ENCODE results near the gene POT1. TPM values are rescaled to one million over a fixed set of nuclear protein-coding genes. Genes with fewer than 3 reads are reported as not detected.

Gene POT1
- polyA plus RNA-seq, 1 donor (not counting 4 experiments of a cell fraction or from before 2014, with no cell fraction given), result 36.6 TPM

DNA sequence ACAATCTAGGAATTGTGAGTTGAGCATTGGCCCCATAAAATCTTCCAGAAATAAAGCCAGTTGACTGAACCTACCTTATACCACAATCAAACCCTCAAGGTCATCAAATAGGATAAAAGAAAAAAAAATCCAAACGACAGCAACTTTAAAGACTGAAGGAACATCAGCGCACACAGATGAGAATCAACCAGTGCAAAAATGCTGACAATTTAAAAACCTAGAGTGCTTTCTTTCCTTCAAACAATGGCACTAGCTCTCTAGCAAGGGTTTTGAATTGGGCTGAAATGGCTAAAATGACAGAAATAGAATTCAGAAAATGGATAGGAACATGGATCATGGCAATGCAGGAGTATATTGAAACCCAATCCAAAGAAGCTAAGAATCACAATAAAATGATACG lies 16.1 kb upstream of the POT1 start:
- H3K27me3 ChIP-seq (ENCODE audit: control insufficient read depth, extremely low read depth, insufficient read depth, low read length), result no peaks in the 10 kb centered on the region
- H2AFZ ChIP-seq (ENCODE audit: control insufficient read depth, low read length), result no peak overlapping the region
- no peak overlapping the region for H3K4me3 ChIP-seq (ENCODE audit: control insufficient read depth in 2 of 3, extremely low read depth in 1 of 3, insufficient read depth in 2 of 3, low read depth in 1 of 3, low read length in 3 of 3)
- H3K4me2 ChIP-seq (ENCODE audit: control insufficient read depth, extremely low read depth, insufficient read depth, low read depth, low read length), result no peak overlapping the region
- H3K27ac ChIP-seq (ENCODE audit: control insufficient read depth, insufficient read depth, low read length), result no peak overlapping the region
- DNase-seq (ENCODE audit: low read depth, low spot score) (no peak), FAIRE-seq (no peak)
- dilution Hi-C loops (cut with MboI; ENCODE audit: extremely low pct_ligation_motif_present, low sequenced_read_pairs), result no loop called here
- H3K9me3 ChIP-seq (ENCODE audit: control insufficient read depth, low read depth, low read length), result no peaks in the 10 kb centered on the region
- no peaks in the 10 kb centered on the region for H3K9me1 ChIP-seq (ENCODE audit: control insufficient read depth, extremely low read depth, insufficient read depth, low read length)
- no peaks in the 10 kb centered on the region for H3K36me3 ChIP-seq (ENCODE audit: control insufficient read depth in 2 of 2, extremely low read depth in 1 of 2, insufficient read depth in 2 of 2, low read length in 2 of 2)
- H3K79me2 ChIP-seq (ENCODE audit: control insufficient read depth, insufficient read depth, low read length), result no peaks in the 10 kb centered on the region
- TF ChIP-seq EZH2 (IDR thresholded peaks at IDR 0.05; ENCODE audit: low read length), result no peak
- no peak for TF ChIP-seq CTCF (optimal IDR thresholded peaks at IDR 0.05 in 1 of 3, IDR thresholded peaks at IDR 0.05 in 1 of 3, conservative IDR thresholded peaks at IDR 0.05 in 1 of 3; ENCODE audit: extremely low read depth in 1 of 3, insufficient read depth in 2 of 3, low read length in 3 of 3)
- no peaks in the 10 kb centered on the region for H4K20me1 ChIP-seq (ENCODE audit: control insufficient read depth, extremely low read depth, insufficient read depth, low read length)
- H3K4me1 ChIP-seq (ENCODE audit: control insufficient read depth, extremely low read depth, insufficient read depth, low read length), result no peaks in the 10 kb centered on the region
- no peak overlapping the region for H3K9ac ChIP-seq (ENCODE audit: control insufficient read depth, extremely low read depth, insufficient read depth, low read length)

- Histone ChIP-seq H2AFZ (ENCODE audit: control insufficient read depth, low read length) (no peak overlapping the region), H3K9me1 (ENCODE audit: control insufficient read depth, extremely low read depth, insufficient read depth, low read length) (no peaks in the 10 kb centered on the region), H3K4me3 (ENCODE audit: control insufficient read depth in 2 of 3, extremely low read depth in 1 of 3, insufficient read depth in 2 of 3, low read depth in 1 of 3, low read length in 3 of 3) (no peak overlapping the region), H3K4me2 (ENCODE audit: control insufficient read depth, extremely low read depth, insufficient read depth, low read depth, low read length) (no peak overlapping the region), H3K79me2 (ENCODE audit: control insufficient read depth, insufficient read depth, low read length) (no peaks in the 10 kb centered on the region), H3K27ac (ENCODE audit: control insufficient read depth, insufficient read depth, low read length) (no peak overlapping the region), H3K9ac (ENCODE audit: control insufficient read depth, extremely low read depth, insufficient read depth, low read length) (no peak overlapping the region), H3K27me3 (ENCODE audit: control insufficient read depth, extremely low read depth, insufficient read depth, low read length) (no peaks in the 10 kb centered on the region), H3K36me3 (ENCODE audit: control insufficient read depth in 2 of 2, extremely low read depth in 1 of 2, insufficient read depth in 2 of 2, low read length in 2 of 2) (no peaks in the 10 kb centered on the region), H4K20me1 (ENCODE audit: control insufficient read depth, extremely low read depth, insufficient read depth, low read length) (no peaks in the 10 kb centered on the region), H3K4me1 (ENCODE audit: control insufficient read depth, extremely low read depth, insufficient read depth, low read length) (no peaks in the 10 kb centered on the region), H3K9me3 (ENCODE audit: control insufficient read depth, low read depth, low read length) (no peaks in the 10 kb centered on the region)
- DNase-seq (ENCODE audit: low read depth, low spot score) (no peak), FAIRE-seq (no peak)
- no peak for TF ChIP-seq CTCF (optimal IDR thresholded peaks at IDR 0.05 in 1 of 3, IDR thresholded peaks at IDR 0.05 in 1 of 3, conservative IDR thresholded peaks at IDR 0.05 in 1 of 3; ENCODE audit: extremely low read depth in 1 of 3, insufficient read depth in 2 of 3, low read length in 3 of 3)
- no peak for TF ChIP-seq EZH2 (IDR thresholded peaks at IDR 0.05; ENCODE audit: low read length)
- dilution Hi-C loops (cut with MboI; ENCODE audit: extremely low pct_ligation_motif_present, low sequenced_read_pairs), result no loop called here
Measured at GRCh38 chr7:124943472-124943871, 13.8 kb upstream of the POT1 start.

Data from keratinocyte (primary cell).